Upper lobe of left lung (tissue), 6 donors: ENCODE measurements around the gene GRK2. TPM values are rescaled to one million over a fixed set of nuclear protein-coding genes. Genes with fewer than 3 reads are reported as not detected.
A peak's percentile ranks its signal among the peaks of the same experiment; 100 is the strongest.
"Not testable (repeated sequence)": the region's sequence is repeated elsewhere in the genome, so short reads cannot be mapped to it uniquely, and the experiment has no call there.

ENCODE experiments used
- ATAC-seq, 2 donors: fragments of 200-7000 bp; cut with Tn5 transposase; one replicate each; pipeline ENCODE4 v1.9.1; 2022; ENCODE audit warnings: mild to moderate bottlenecking in 2 of 2, moderate library complexity in 2 of 2; ENCODE audit not compliant: low FRiP score in 2 of 2
- DNase-seq, 2 donors: peaks; one replicate each; pipeline ENCODE4 v3.0.0-alpha.2; 2019 to 2020
- H3K27ac ChIP-seq, 4 donors: fragments of 200-600 bp; sonication (generic); one replicate each; pipeline ENCODE4 v1.5.1; 2016 to 2019
- H3K27me3 ChIP-seq, 4 donors: fragments of 200-600 bp; sonication (generic); one replicate each; pipeline ENCODE4 v1.5.1; 2017 to 2019
- H3K36me3 ChIP-seq, 4 donors: fragments of 200-600 bp; sonication (generic); one replicate each; pipeline ENCODE4 v1.5.1; 2016 to 2019
- H3K4me1 ChIP-seq, 4 donors: fragments of 200-600 bp; sonication (generic); one replicate each; pipeline ENCODE4 v1.5.1; 2018 to 2019
- H3K4me3 ChIP-seq, 4 donors: fragments of 200-600 bp; sonication (generic); one replicate each; pipeline ENCODE4 v1.5.1; 2017 to 2019; ENCODE audit warnings: mild to moderate bottlenecking in 2 of 4, moderate library complexity in 1 of 4
- H3K9me3 ChIP-seq, 4 donors: fragments of 200-600 bp; sonication (generic); one replicate each; pipeline ENCODE4 v1.5.1; 2018 to 2019
- CTCF ChIP-seq, 6 experiments: fragments of 450-650 bp in 4 of 6; fragments of 200-600 bp in 2 of 6; sonication (generic) in 2 of 6; IDR thresholded peaks; one replicate each; pipeline ENCODE4 v1.5.1; 2016 to 2019; ENCODE audit warnings: antibody characterized with exemption in 6 of 6
- EP300 ChIP-seq, 4 donors: sonication (generic); formaldehyde crosslinking; IDR thresholded peaks; one replicate each; pipeline ENCODE4 v1.5.1; 2017; ENCODE audit warnings: antibody characterized with exemption in 4 of 4, control low read depth in 2 of 4
- POLR2A ChIP-seq, 4 donors: fragments of 450-650 bp; IDR thresholded peaks; one replicate each; pipeline ENCODE4 v1.5.1; 2016 to 2017; ENCODE audit warnings: antibody characterized with exemption in 4 of 4, mild to moderate bottlenecking in 2 of 4
- POLR2AphosphoS5 ChIP-seq, 2 donors: sonication (generic); formaldehyde crosslinking; IDR thresholded peaks; one replicate each; pipeline ENCODE4 v1.5.1; 2017; ENCODE audit warnings: antibody characterized with exemption in 2 of 2
- WGBS, 2 donors: methylation state at CpG; one replicate each; pipeline ENCODE4 v1.1.5; 2017 to 2018; 5-methylcytosine and 5-hydroxymethylcytosine counted together
- total RNA-seq, 6 donors: library from RNA; depleted of rRNA in 4 of 6; stranded (reverse); fragments of >200 nt in 4 of 6; gene quantifications; one replicate each; pipeline versions ENCODE4 v1.1.0 to v1.2.1, GENCODE V29; 2016 to 2021
- donor health status: DM: no; HTN: no; CAD: no; lungs with moderate emphysema.
- donor health status: DM: no; HTN: yes; CAD: no; lungs with severe emphysema.

The GRK2 gene
- 100 to 1,000 TPM in 4 of 6 donors, 10 to 100 TPM in 2; 76.9 to 232 (median 117) TPM for total RNA-seq

GRCh38 chr11:67266449-67267187 lies at the start of gene GRK2:
GRK2 (plus strand) TSS chr11:67266473; CDS start chr11:67266700, 227 bp downstream.
- Histone ChIP-seq H3K27ac (peak within 1 kb of the TSS; percentile 80 to 99 (median 94)), H3K9me3 (no peaks in the 10 kb centered on the region), H3K4me1 (peaks cover 63 to 68% (median 64%) of the 10 kb centered on the region in 4 donors), H3K27me3 (no peaks in the 10 kb centered on the region), H3K36me3 (peaks cover 0 to 10% (median 3%) of the 10 kb centered on the region in 4 donors), H3K4me3 (peak within 1 kb of the TSS; percentile 59 to 99 (median 96))
- WGBS, 2 donors, result 1 to 3% methylated on average over 10 to 17 of the region's 103 CpGs
- no peak for TF ChIP-seq EP300 (IDR thresholded peaks at IDR 0.05)
- TF ChIP-seq POLR2A (IDR thresholded peaks at IDR 0.05), result no peak
- TF ChIP-seq POLR2AphosphoS5 (IDR thresholded peaks at IDR 0.05), result no peak
- TF ChIP-seq CTCF (IDR thresholded peaks at IDR 0.05), result peak in 1 of 6 experiments; percentile 11
- peak in 1 of 2 donors; percentile 18 for ATAC-seq
- peak in 1 of 2 donors; percentile 92 for DNase-seq

GRCh38 chr11:67227726-67228125 lies 38.5 kb upstream of the GRK2 start:
- Histone ChIP-seq H3K9me3 (no peaks in the 10 kb centered on the region), H3K27ac (no peak overlapping the region), H3K4me3 (no peak overlapping the region), H3K4me1 (no peaks in the 10 kb centered on the region), H3K27me3 (no peaks in the 10 kb centered on the region), H3K36me3 (peaks cover 29 to 88% (median 55%) of the 10 kb centered on the region in 4 donors)
- DNase-seq (no peak), ATAC-seq (no peak)
- WGBS, 2 donors, result 80 to 86% methylated on average over 8 of the region's 8 CpGs
- TF ChIP-seq POLR2AphosphoS5 (IDR thresholded peaks at IDR 0.05) (no peak), CTCF (IDR thresholded peaks at IDR 0.05) (no peak), POLR2A (IDR thresholded peaks at IDR 0.05) (no peak), EP300 (IDR thresholded peaks at IDR 0.05) (no peak)

- 94% methylated on average over 3 of the region's 3 CpGs for WGBS, 2 donors
- no peak for TF ChIP-seq POLR2A (IDR thresholded peaks at IDR 0.05)
- TF ChIP-seq POLR2AphosphoS5 (IDR thresholded peaks at IDR 0.05), result no peak
- TF ChIP-seq EP300 (IDR thresholded peaks at IDR 0.05), result no peak
- no peak for TF ChIP-seq CTCF (IDR thresholded peaks at IDR 0.05)
These were observed 35.9 kb upstream of the GRK2 start for GRCh38 chr11:67230406-67230805.

GRCh38 chr11:67230886-67231285 lies 35.4 kb upstream of the GRK2 start:
- Histone ChIP-seq H3K27ac (no peak overlapping the region), H3K27me3 (no peaks in the 10 kb centered on the region), H3K9me3 (no peaks in the 10 kb centered on the region), H3K4me1 (no peaks in the 10 kb centered on the region), H3K36me3 (peaks cover 25 to 65% (median 40%) of the 10 kb centered on the region in 4 donors), H3K4me3 (no peak overlapping the region)
- DNase-seq (no peak), ATAC-seq (no peak)
- 100% methylated on average over 1 of the region's 1 CpG for WGBS, 2 donors
- no peak for TF ChIP-seq EP300 (IDR thresholded peaks at IDR 0.05)

More at GRCh38 chr11:67230406-67230805, 35.9 kb upstream of the GRK2 start:
- ATAC-seq (no peak), DNase-seq (no peak)
- Histone ChIP-seq H3K27ac (no peak overlapping the region), H3K4me1 (no peaks in the 10 kb centered on the region), H3K27me3 (no peaks in the 10 kb centered on the region), H3K9me3 (no peaks in the 10 kb centered on the region), H3K4me3 (no peak overlapping the region), H3K36me3 (peaks cover 25 to 70% (median 43%) of the 10 kb centered on the region in 4 donors)

GRCh38 chr11:67233584-67234190 lies 32.6 kb upstream of the GRK2 start:
- Histone ChIP-seq H3K27me3 (no peaks in the 10 kb centered on the region), H3K9me3 (no peaks in the 10 kb centered on the region), H3K4me3 (no peak overlapping the region), H3K36me3 (peaks cover 17 to 45% (median 28%) of the 10 kb centered on the region in 4 donors), H3K4me1 (peaks cover under 1 to 5% (median 4%) of the 10 kb centered on the region in 4 donors), H3K27ac (no peak overlapping the region)
- TF ChIP-seq POLR2A (IDR thresholded peaks at IDR 0.05), result no peak
- no peak for TF ChIP-seq POLR2AphosphoS5 (IDR thresholded peaks at IDR 0.05)
- no peak for TF ChIP-seq EP300 (IDR thresholded peaks at IDR 0.05)
- TF ChIP-seq CTCF (IDR thresholded peaks at IDR 0.05), result no peak
- 78 to 80% methylated on average over 7 of the region's 7 CpGs for WGBS, 2 donors
- no peak for DNase-seq
- ATAC-seq, result no peak

- peaks cover 9 to 14% (median 13%) of the 10 kb centered on the region in 4 donors for H3K4me1 ChIP-seq
- not testable (repeated sequence) for H3K27ac ChIP-seq, ATAC-seq, H3K27me3 ChIP-seq, H3K9me3 ChIP-seq, DNase-seq, H3K4me3 ChIP-seq
- peaks cover 9 to 36% (median 22%) of the 10 kb centered on the region in 4 donors for H3K36me3 ChIP-seq
- WGBS, 2 donors, result 93 to 94% methylated on average over 8 of the region's 8 CpGs
These were observed 31.7 kb upstream of the GRK2 start for GRCh38 chr11:67234571-67234970.
